Kidney tubule cell (primary cell): ENCODE data around the gene AGK.
"Not testable (repeated sequence)": the region's sequence is repeated elsewhere in the genome, so short reads cannot be mapped to it uniquely, and the experiment has no call there.

Experiments
- DNase-seq: peaks from one replicate; pipeline ENCODE4 v3.0.0-alpha.2; 2018; ENCODE audit warnings: low spot score

Gene AGK

GRCh38 chr7:141647701-141648100 lies 96.5 kb downstream of the AGK start:
- DNase-seq: not testable (repeated sequence)

- DNase-seq: peak; percentile 44
Measured at GRCh38 chr7:141648276-141649114, 97.3 kb downstream of the AGK start.

- DNase-seq: peak; percentile 80
Measured at GRCh38 chr7:141649137-141649864, 98.1 kb downstream of the AGK start.

DNA sequence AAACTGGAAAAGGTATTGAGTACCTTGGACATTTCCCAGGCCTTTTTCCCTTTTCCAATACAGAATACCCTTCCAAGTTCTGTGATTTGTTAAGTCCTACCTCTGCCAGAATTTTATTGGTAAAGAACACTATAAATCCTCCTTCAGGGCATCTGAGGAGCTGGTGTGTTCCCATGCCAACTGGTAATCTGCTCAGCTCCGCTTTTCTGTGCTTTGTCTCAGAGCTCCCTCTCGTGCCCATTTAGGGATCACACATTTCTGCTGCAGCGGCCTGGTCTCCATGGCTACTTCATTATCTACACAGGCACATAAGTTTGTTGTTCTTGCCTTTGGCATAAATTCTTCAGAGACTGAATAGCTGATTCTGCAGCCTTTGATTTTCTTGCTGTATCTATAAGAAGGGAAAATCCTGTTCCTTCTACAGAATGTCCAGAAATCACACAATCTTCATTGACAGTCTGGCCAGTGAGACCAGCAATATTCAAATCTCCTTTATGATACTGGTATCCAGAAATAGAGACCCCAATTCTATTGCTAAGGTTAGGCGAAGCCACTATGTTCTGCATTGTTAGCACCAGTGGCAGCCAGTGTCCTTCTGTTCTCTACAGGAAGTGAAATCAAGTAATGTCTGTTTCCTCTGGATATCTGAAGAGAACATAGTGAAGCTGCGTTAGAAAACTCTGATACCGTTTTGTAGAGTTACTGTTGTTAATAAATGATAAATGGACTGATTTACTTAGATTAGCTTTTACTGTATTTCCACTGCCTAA lies 98.8 kb downstream of the AGK start:
- DNase-seq: peak; percentile 90

DNA sequence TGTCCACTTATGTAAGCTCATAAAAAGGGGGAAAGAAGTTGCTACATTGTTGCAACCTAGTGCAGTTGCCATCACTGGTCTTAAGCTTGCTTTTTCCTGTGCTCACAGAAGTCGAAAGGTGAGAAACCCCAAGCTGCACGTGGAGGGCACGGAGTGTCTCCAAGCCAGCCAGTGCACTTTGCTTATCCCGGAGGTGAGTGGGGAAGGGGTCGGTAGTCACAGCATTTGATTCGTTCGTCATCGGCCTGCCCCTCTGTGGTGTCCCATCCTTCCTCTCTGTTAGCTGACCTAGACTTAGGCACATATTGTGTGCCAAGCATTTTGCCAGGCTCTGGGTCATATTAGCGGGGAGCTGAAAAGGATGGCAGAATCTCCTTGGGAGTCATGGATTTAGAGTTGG lies 100.2 kb downstream of the AGK start:
- no peak for DNase-seq

- DNase-seq: no peak
Measured at GRCh38 chr7:141652691-141653090, 101.5 kb downstream of the AGK start.

DNA sequence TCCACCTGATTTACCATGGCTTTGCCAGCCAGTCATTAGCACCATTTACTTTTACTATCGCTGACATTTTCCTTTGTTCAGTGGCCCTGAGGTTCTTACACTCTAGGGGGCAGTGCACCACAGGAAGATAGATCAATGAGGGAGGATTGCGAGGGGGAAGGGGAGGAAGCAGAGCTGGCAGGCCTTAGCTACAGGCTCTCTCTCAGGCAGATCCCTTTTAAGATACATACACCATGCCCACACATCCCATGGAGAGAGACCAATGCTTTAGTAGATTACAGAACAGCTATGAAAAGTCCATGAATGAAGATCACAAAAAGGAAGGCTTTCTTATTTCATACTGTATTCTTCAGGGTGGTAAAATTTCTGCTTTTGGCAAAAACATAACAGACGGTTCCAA lies 103.3 kb downstream of the AGK start:
- peak; percentile 79 for DNase-seq

DNA sequence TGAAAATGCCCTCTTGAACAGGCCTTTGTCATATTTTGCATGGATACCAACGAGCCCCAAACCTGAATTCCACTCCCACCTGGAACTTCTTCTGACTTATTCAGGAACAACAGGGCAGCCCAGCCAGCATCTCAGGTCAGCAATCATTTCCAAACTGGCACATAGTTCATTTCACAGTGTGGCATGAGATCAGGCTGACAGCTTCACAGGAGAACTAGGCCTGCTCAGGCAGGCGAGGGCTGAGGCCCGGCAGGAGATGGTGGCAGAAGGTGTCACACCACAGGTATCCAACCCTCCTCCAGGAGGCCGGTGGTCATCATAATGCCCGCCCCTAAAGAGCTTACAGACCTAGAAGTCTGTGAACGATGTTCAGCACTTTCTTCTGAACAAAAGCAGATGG lies 108.3 kb downstream of the AGK start:
- DNase-seq: no peak

GRCh38 chr7:141660259-141660658 lies 109.0 kb downstream of the AGK start:
- no peak for DNase-seq

DNA sequence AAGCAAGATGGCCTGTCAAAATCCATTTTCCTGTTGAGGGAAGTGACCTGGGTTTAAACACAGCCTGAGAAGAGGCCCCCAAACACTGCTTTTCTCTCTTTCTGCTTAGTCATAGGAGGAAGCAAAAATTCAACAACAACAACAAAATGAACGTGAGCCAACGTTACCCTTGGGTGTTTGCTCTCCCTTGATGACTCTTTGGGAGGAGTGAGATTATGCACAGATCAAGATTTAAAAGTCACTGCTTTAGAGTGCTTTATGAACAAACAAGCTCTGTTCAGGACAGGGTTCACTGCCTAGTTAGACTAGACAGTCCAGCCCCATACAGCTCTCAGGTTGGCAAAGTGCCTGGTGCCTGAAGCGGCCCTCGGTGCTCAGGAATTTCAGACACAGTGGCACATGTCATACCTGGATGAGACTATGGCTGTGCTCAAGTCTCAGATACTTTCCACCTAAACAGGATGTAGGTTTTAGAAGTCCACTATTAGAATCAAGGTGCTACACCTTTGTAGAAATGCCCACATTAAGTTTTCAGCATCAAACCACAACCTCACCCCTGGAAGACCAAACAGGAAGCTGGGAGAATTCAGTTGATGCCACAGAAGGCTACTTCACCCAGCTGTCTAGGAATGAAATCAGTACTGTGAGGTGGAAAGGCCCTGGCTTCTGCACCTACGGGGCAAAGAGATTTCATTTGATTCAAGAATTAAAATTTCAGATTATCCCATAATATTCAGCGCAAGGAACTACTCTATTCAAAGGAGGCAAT lies 112.1 kb downstream of the AGK start:
- DNase-seq: peak; percentile 88

DNA sequence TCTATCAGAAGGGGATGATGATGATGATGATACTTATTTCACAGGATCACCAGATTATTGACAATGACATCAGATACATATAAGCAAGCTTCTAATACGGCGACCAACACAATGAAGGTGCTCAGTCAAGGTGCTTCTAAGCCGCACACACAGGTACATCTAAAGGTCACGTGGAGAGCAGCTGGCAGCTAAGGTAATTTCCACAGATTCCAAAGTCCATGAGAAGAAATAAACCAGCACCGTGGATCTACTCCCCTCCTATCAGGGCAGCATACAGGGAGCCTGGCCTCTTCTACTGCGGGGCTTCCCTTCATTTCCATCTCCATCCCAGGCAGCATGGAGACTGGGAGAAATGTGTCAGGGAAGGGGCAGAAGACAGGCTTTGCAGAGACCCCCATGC lies 113.2 kb downstream of the AGK start:
- no peak for DNase-seq

GRCh38 chr7:141665208-141666035 lies 114.2 kb downstream of the AGK start:
- no peak for DNase-seq

DNA sequence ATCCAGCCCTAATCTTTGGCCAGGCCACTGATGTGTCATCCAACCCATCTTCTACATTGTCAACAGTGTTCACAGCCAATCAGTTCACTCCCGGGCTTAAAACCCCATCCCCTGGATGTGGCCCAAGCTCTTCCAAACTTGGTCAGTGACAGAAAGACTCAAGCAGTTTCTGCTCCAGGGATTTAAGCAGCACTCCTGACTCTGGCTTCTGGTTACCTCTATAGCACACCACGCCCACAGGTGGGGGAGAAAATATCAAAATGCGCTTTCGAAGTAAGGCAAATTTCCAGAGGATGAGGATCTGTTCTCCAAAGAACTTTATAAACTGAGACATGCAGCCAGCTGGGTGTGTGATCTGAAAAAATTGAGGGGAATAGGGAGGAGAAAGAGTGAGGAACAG lies 114.9 kb downstream of the AGK start:
- no peak for DNase-seq

GRCh38 chr7:141668853-141669252 lies 117.6 kb downstream of the AGK start:
- DNase-seq: no peak

- no peak for DNase-seq
Measured at GRCh38 chr7:141671705-141672496, 120.7 kb downstream of the AGK start.

DNA sequence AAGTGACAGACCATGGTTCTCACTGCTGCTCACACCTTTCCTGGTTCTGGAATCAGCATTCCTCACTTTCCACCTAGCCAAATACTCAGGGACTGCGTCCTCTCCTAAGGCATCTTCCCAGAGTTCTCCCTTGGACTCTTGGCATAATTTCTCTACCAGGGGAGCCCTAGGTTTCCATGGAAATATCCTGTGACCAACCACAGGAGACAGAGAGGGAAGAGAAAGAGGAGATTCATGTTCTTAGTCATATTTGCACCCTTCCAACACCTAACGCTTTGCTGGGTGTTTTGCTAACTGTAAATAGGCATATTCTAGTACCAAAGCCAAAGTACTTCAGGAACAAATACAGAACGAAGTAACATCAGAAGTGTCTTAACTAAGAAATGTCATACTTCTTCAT lies 122.1 kb downstream of the AGK start:
- DNase-seq: peak; percentile 33

GRCh38 chr7:141674171-141674671 lies 123.0 kb downstream of the AGK start:
- DNase-seq: peak; percentile 90

DNA sequence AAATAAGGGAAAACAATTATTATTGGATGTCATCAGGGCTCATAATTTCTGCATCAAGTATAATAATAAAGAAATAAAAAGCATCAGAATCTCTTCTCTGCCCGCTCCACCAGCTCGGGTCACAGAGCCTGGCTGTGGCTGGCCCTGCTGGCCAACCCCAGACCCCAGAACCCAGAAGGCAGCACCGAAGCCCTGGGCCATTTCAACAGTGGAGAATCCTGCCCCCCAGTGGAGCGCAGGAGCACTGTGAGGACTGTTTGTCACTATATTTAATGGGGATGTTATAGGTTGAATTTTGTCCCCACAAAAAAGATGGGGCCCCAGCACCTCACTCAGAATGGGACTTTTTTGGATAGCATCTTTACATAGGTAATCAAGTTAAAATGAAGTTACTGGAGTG lies 123.5 kb downstream of the AGK start:
- peak; percentile 48 for DNase-seq

DNA sequence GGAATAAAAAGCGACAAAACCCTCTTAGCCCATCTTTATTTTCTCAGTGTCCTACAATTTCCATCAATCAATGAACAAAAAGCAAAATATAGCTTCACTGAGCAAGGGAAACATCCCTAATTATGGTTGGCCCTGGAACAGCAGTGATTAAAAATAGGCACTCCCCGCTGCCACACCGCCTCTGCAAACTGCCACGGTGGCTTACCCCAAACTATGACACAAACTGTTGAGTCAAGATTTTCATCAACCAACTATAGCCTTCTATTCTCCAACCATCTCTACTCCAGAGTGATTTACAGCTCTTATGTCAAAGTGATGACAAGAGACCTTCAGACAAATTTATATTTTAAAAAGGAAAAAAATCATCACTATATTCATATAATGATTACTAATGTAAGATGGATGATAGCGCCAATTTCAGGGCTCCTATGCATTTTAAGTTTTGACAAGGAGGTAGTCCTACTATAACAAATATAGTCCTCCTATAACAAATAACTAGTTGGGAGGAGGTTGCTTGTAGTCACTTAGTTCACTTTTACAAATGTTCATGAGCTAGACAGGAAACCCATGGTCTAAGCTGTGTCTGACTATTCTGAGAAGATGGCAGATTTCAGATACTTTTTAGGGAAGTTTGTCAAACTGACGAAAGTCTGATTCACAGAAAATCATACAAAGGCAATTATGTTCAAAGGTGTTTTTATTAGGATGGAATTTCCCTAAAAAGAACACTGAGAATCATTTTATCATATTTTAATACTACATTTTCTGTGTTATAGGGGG lies 124.4 kb downstream of the AGK start:
- no peak for DNase-seq
